HG02623 (cell line): ENCODE measurements around the gene STK10.

Source experiments
- ATAC-seq: cut with Tn5 transposase; IDR thresholded peaks from one replicate; pipeline ENCODE4 v1.9.1; 2021; ENCODE audit warnings: moderate library complexity; ENCODE audit not compliant: unreplicated experiment

The STK10 gene

GRCh38 chr5:172144931-172145869, 42.8 kb downstream of the STK10 start:
- ATAC-seq = no peak

GRCh38 chr5:172144291-172144815, 43.7 kb downstream of the STK10 start:
- peak; percentile 61 for ATAC-seq

- no peak for ATAC-seq
Observed at GRCh38 chr5:172143875-172144274, 44.1 kb downstream of the STK10 start.

- no peak for ATAC-seq
Observed at GRCh38 chr5:172142709-172143215, 45.3 kb downstream of the STK10 start.

- no peak for ATAC-seq
Observed at GRCh38 chr5:172141949-172142319, 46.1 kb downstream of the STK10 start.

GRCh38 chr5:172140866-172141265, 47.2 kb downstream of the STK10 start:
- ATAC-seq = no peak

GRCh38 chr5:172140120-172140519, 47.9 kb downstream of the STK10 start:
- no peak for ATAC-seq

- no peak for ATAC-seq
Observed at GRCh38 chr5:172137046-172137445, 51.0 kb downstream of the STK10 start.

GRCh38 chr5:172133359-172134029, 54.5 kb downstream of the STK10 start:
- no peak for ATAC-seq

GRCh38 chr5:172131690-172132089, 56.3 kb downstream of the STK10 start:
- ATAC-seq = no peak

GRCh38 chr5:172129256-172129910, 58.6 kb downstream of the STK10 start:
- ATAC-seq = no peak

GRCh38 chr5:172127581-172127980, 60.4 kb downstream of the STK10 start:
- ATAC-seq = no peak

- ATAC-seq = no peak
Observed at GRCh38 chr5:172123269-172123692, 64.7 kb downstream of the STK10 start.

- no peak for ATAC-seq
Observed at GRCh38 chr5:172119921-172120688, 67.9 kb downstream of the STK10 start.

- no peak for ATAC-seq
Observed at GRCh38 chr5:172118891-172119290, 69.1 kb downstream of the STK10 start.

- no peak for ATAC-seq
Observed at GRCh38 chr5:172117977-172118701, 69.9 kb downstream of the STK10 start.

GRCh38 chr5:172115541-172115982, 72.5 kb downstream of the STK10 start:
- no peak for ATAC-seq

- peak; percentile 46 for ATAC-seq
Observed at GRCh38 chr5:172114875-172115422, 73.1 kb downstream of the STK10 start.

GRCh38 chr5:172113036-172113435, 75.0 kb downstream of the STK10 start:
- ATAC-seq = no peak
